ENCODE measurements around the gene ADAMTS17. TPM values are rescaled to one million over a fixed set of nuclear protein-coding genes. Genes with fewer than 3 reads are reported as not detected.

Gene ADAMTS17
- total RNA-seq, 1 experiment from 2014 or later, result 1.8 TPM

GRCh38 chr15:100218434-100218833, 123.3 kb downstream of the ADAMTS17 start (continued):
- TF ChIP-seq ZBTB43 (CRISPR knock-in tag; IDR thresholded peaks at IDR 0.05), result no peak
- no peak for TF ChIP-seq ZNF232 (CRISPR knock-in tag; IDR thresholded peaks at IDR 0.05)
- TF ChIP-seq ZNF416 (CRISPR knock-in tag; IDR thresholded peaks at IDR 0.05), result no peak
- no peak for TF ChIP-seq CREB1 (CRISPR knock-in tag; IDR thresholded peaks at IDR 0.05)
- TF ChIP-seq ZNF671 (CRISPR knock-in tag; IDR thresholded peaks at IDR 0.05), result no peak
- no peak for TF ChIP-seq MXD4 (CRISPR knock-in tag; IDR thresholded peaks at IDR 0.05; ENCODE audit: borderline replicate concordance)

GRCh38 chr15:100216182-100216581, 125.6 kb downstream of the ADAMTS17 start:
- H3K4me1 Mint-ChIP-seq, result peaks cover 15% of the 10 kb centered on the region
- H3K27me3 Mint-ChIP-seq (ENCODE audit: low read depth), result no peaks in the 10 kb centered on the region
- ChIA-PET POLR2A (no interaction called here), CTCF (no interaction called here)
- ATAC-seq, result no peak
- no peaks in the 10 kb centered on the region for H3K36me3 Mint-ChIP-seq
- no peak overlapping the region for H3K4me3 Mint-ChIP-seq
- no peak for TF ChIP-seq FOXK1 (CRISPR knock-in tag; IDR thresholded peaks at IDR 0.05)
- TF ChIP-seq ZNF281 (CRISPR knock-in tag; IDR thresholded peaks at IDR 0.05), result no peak
- no peak for TF ChIP-seq ZNF423 (CRISPR knock-in tag; IDR thresholded peaks at IDR 0.05)
- no peak for TF ChIP-seq ZNF232 (CRISPR knock-in tag; IDR thresholded peaks at IDR 0.05)
- no peak for TF ChIP-seq ZNF138 (CRISPR knock-in tag; conservative IDR thresholded peaks at IDR 0.05)
- TF ChIP-seq ESRRA (CRISPR knock-in tag; IDR thresholded peaks at IDR 0.05; ENCODE audit: borderline replicate concordance), result no peak
- TF ChIP-seq FOXJ3 (CRISPR knock-in tag; IDR thresholded peaks at IDR 0.05; ENCODE audit: borderline replicate concordance), result no peak
- no peak for TF ChIP-seq RORB (CRISPR knock-in tag; IDR thresholded peaks at IDR 0.05)
- TF ChIP-seq MXD4 (CRISPR knock-in tag; IDR thresholded peaks at IDR 0.05; ENCODE audit: borderline replicate concordance), result no peak
- TF ChIP-seq JAZF1 (CRISPR knock-in tag; IDR thresholded peaks at IDR 0.05), result no peak
- H3K9me3 Mint-ChIP-seq, result no peaks in the 10 kb centered on the region
- no peak overlapping the region for H3K27ac Mint-ChIP-seq
- no peak for DNase-seq (ENCODE audit: low spot score)

GRCh38 chr15:100215843-100216169, 126.0 kb downstream of the ADAMTS17 start:
- no peaks in the 10 kb centered on the region for H3K27me3 Mint-ChIP-seq (ENCODE audit: low read depth)
- CTCF ChIA-PET, result interaction anchor here (1.1 kb wide), 1 partner anchor 123 kb away, joined by 4 read pairs; no protein-coding TSS in a partner anchor

More at GRCh38 chr15:100215843-100216169, 126.0 kb downstream of the ADAMTS17 start:
- Mint-ChIP-seq H3K27ac (no peak overlapping the region), H3K36me3 (no peaks in the 10 kb centered on the region), H3K9me3 (no peaks in the 10 kb centered on the region), H3K4me1 (peaks cover 15% of the 10 kb centered on the region), H3K4me3 (no peak overlapping the region)
- POLR2A ChIA-PET, result no interaction called here
- no peak for DNase-seq (ENCODE audit: low spot score)
- no peak for TF ChIP-seq ELF4 (CRISPR knock-in tag; IDR thresholded peaks at IDR 0.05; ENCODE audit: low read depth)
- TF ChIP-seq SP1 (CRISPR knock-in tag; conservative IDR thresholded peaks at IDR 0.05), result no peak
- TF ChIP-seq ZNF423 (CRISPR knock-in tag; IDR thresholded peaks at IDR 0.05), result no peak
- no peak for TF ChIP-seq PRDM15 (CRISPR knock-in tag; IDR thresholded peaks at IDR 0.05)
- no peak for ATAC-seq
